GM21526 (cell line): ENCODE results near the gene POU6F2.
"Not testable (repeated sequence)": the region's sequence is repeated elsewhere in the genome, so short reads cannot be mapped to it uniquely, and the experiment has no call there.

Experiments used
- ATAC-seq: cut with Tn5 transposase; IDR thresholded peaks from one replicate; pipeline ENCODE4 v1.9.1; 2021; ENCODE audit warnings: moderate library complexity; ENCODE audit not compliant: unreplicated experiment, low FRiP score

Gene POU6F2

GRCh38 chr7:39293056-39293823 is 315.5 kb downstream of the POU6F2 start:
- no peak for ATAC-seq

- no peak for ATAC-seq
These were observed 316.3 kb downstream of the POU6F2 start for GRCh38 chr7:39294022-39294421.

- ATAC-seq = no peak
These were observed 318.1 kb downstream of the POU6F2 start for GRCh38 chr7:39295796-39296195.

- no peak for ATAC-seq
These were observed 322.0 kb downstream of the POU6F2 start for GRCh38 chr7:39299695-39300094.

GRCh38 chr7:39300276-39300675 is 322.6 kb downstream of the POU6F2 start:
- ATAC-seq = no peak

GRCh38 chr7:39301543-39301942 is 323.8 kb downstream of the POU6F2 start:
- no peak for ATAC-seq

GRCh38 chr7:39304178-39304577 is 326.5 kb downstream of the POU6F2 start:
- no peak for ATAC-seq

GRCh38 chr7:39304668-39305405 is 327.1 kb downstream of the POU6F2 start:
- no peak for ATAC-seq

- no peak for ATAC-seq
These were observed 328.4 kb downstream of the POU6F2 start for GRCh38 chr7:39306016-39306570.

GRCh38 chr7:39310699-39311098 is 333.0 kb downstream of the POU6F2 start:
- no peak for ATAC-seq

- no peak for ATAC-seq
These were observed 334.7 kb downstream of the POU6F2 start for GRCh38 chr7:39312254-39312989.

GRCh38 chr7:39313376-39313775 is 335.7 kb downstream of the POU6F2 start:
- no peak for ATAC-seq

- ATAC-seq = no peak
These were observed 336.3 kb downstream of the POU6F2 start for GRCh38 chr7:39313974-39314373.

GRCh38 chr7:39317107-39317506 is 339.4 kb downstream of the POU6F2 start:
- ATAC-seq = no peak

GRCh38 chr7:39317896-39318295 is 340.2 kb downstream of the POU6F2 start:
- ATAC-seq = no peak

GRCh38 chr7:39321245-39321644 is 343.5 kb downstream of the POU6F2 start:
- ATAC-seq = no peak

GRCh38 chr7:39321909-39322498 is 344.3 kb downstream of the POU6F2 start:
- no peak for ATAC-seq

GRCh38 chr7:39324139-39324760 is 346.5 kb downstream of the POU6F2 start:
- ATAC-seq = no peak

- ATAC-seq = not testable (repeated sequence)
These were observed 353.9 kb downstream of the POU6F2 start for GRCh38 chr7:39331607-39332006.

- ATAC-seq = no peak
These were observed 354.4 kb downstream of the POU6F2 start for GRCh38 chr7:39332142-39332541.
